Activated T-cell treated with anti-CD3 and anti-CD28 coated beads, Interleukin-2, amount 50 U/mL, for 1 hour (primary cell): ENCODE results near the gene G2E3.

ENCODE experiments used
- DNase-seq: peaks from one replicate; pipeline ENCODE4 v3.0.0-alpha.2; 2020

Gene G2E3

GRCh38 chr14:30657606-30658163, 98.7 kb downstream of the G2E3 start:
- DNase-seq = no peak

- no peak for DNase-seq
Measured at GRCh38 chr14:30658645-30659044, 99.7 kb downstream of the G2E3 start.

- DNase-seq = no peak
Measured at GRCh38 chr14:30669594-30669993, 110.6 kb downstream of the G2E3 start.
